GM12878 (cell line): ENCODE results near the gene AP4E1. TPM values are rescaled to one million over a fixed set of nuclear protein-coding genes. Genes with fewer than 3 reads are reported as not detected.

Experiments
- ATAC-seq: fragments of 200-7000 bp; cut with Tn5 transposase; 3 replicates; pipeline ENCODE4 v1.9.1; 2020; ENCODE audit warnings: mild to moderate bottlenecking, moderate library complexity
- BruUV-seq: library from RNA; stranded (reverse); fragments of 400-500 nt; replicated peaks from 2 replicates; lab custom pipeline; 2021; lab: Mats Ljungman, UMichigan
- CTCF ChIA-PET: fragments of 300-600 bp; sonication (Branson Sonifier 250); formaldehyde crosslinking; extraction: SDS; loops from one replicate; lab custom pipeline; 2021; ENCODE audit warnings: inconsistent platforms; lab: Yijun Ruan, JAX
- POLR2A ChIA-PET: fragments of 350-600 bp; formaldehyde crosslinking; extraction: SDS; loops from one replicate; lab custom pipeline; 2021; ENCODE audit warnings: inconsistent platforms; lab: Charles Lee
- RAD21 ChIA-PET: fragments of 300-600 bp; sonication (Branson Sonifier 250); formaldehyde crosslinking; loops from one replicate; lab custom pipeline; 2023; ENCODE audit warnings: antibody characterized with exemption; ENCODE audit not compliant: unreplicated experiment; lab: Charles Lee
- SMC1A ChIA-PET: fragments of 300-600 bp; sonication (Branson Sonifier 250); formaldehyde crosslinking; loops from one replicate; lab custom pipeline; 2023; ENCODE audit not compliant: unreplicated experiment, uncharacterized antibody; lab: Charles Lee
- DNase-seq: peaks from one replicate; pipeline ENCODE4 v3.0.0-alpha.2; 2011; ENCODE audit warnings: low read depth, low spot score
- FAIRE-seq: peaks from 3 replicates; lab custom pipeline; 2011; peaks lifted over from hg19 to GRCh38; lab: Jason Lieb, UNC
- H2AFZ ChIP-seq: 2 replicates; pipeline ENCODE4 v1.6.0; 2011; ENCODE audit warnings: low read depth, low read length, control low read depth; ENCODE audit not compliant: control insufficient read depth
- H3K27ac ChIP-seq: 2 replicates; pipeline ENCODE4 v1.5.1; 2011; ENCODE audit warnings: control low read depth; ENCODE audit not compliant: control insufficient read depth, insufficient read depth
- H3K27me3 ChIP-seq, 2 experiments: replicated peaks in 1 of 2; 2 replicates each; pipeline versions ENCODE4 v1.6.0 to v1.6.1; 2011; ENCODE audit warnings: low read length in 1 of 2; ENCODE audit not compliant: control insufficient read depth in 2 of 2, insufficient read depth in 2 of 2
- H3K36me3 ChIP-seq, 2 experiments: 2 replicates each; pipeline ENCODE4 v1.5.1; 2011; ENCODE audit warnings: low read length in 1 of 2; ENCODE audit not compliant: control insufficient read depth in 2 of 2, insufficient read depth in 2 of 2
- H3K4me1 ChIP-seq: 2 replicates; pipeline ENCODE4 v1.6.1; 2011; ENCODE audit warnings: mild to moderate bottlenecking, low read length, moderate library complexity, mixed read lengths; ENCODE audit not compliant: control insufficient read depth, insufficient read depth
- H3K4me2 ChIP-seq: 2 replicates; pipeline ENCODE4 v1.6.0; 2011; ENCODE audit warnings: control low read depth; ENCODE audit not compliant: control insufficient read depth, insufficient read depth
- H3K4me3 ChIP-seq: fragments of 200-600 bp; sonication (generic); 2 replicates; pipeline ENCODE4 v1.5.1; 2016
- H3K79me2 ChIP-seq: 2 replicates; pipeline ENCODE4 v1.6.0; 2011; ENCODE audit warnings: low read length; ENCODE audit not compliant: control insufficient read depth, insufficient read depth
- H3K9ac ChIP-seq: 2 replicates; pipeline ENCODE4 v1.8.0; 2011; ENCODE audit warnings: low read length, control low read depth, mixed read lengths; ENCODE audit not compliant: control insufficient read depth, insufficient read depth
- H3K9me3 ChIP-seq: replicated peaks from 3 replicates; pipeline ENCODE4 v1.5.1; 2011; ENCODE audit warnings: mild to moderate bottlenecking, low read length; ENCODE audit not compliant: control insufficient read depth, insufficient read depth
- H4K20me1 ChIP-seq: 2 replicates; pipeline ENCODE4 v1.6.0; 2011; ENCODE audit not compliant: control insufficient read depth, insufficient read depth
- CBX5 ChIP-seq: sonication (generic); IDR thresholded peaks from 2 replicates; pipeline ENCODE4 v1.6.1; 2016; ENCODE audit warnings: low read depth, moderate library complexity, mild to moderate bottlenecking, inconsistent platforms
- MTA2 ChIP-seq: fragments of 450-650 bp; IDR thresholded peaks from 2 replicates; pipeline ENCODE4 v1.6.1; 2016; ENCODE audit warnings: low read depth, mild to moderate bottlenecking, moderate library complexity
- STAT1 ChIP-seq: fragments of 450-650 bp; conservative IDR thresholded peaks from 2 replicates; pipeline ENCODE4 v1.6.1; 2014; ENCODE audit warnings: antibody characterized with exemption, mild to moderate bottlenecking
- TBL1XR1 ChIP-seq: IDR thresholded peaks from 2 replicates; pipeline ENCODE4 v1.6.1; 2012; ENCODE audit warnings: low read depth, low read length, improper control_type of control experiment
- YBX1 ChIP-seq: fragments of 450-650 bp; IDR thresholded peaks from 2 replicates; pipeline ENCODE4 v1.6.1; 2016; ENCODE audit warnings: antibody characterized with exemption
- WGBS: methylation state at CpG from one replicate; pipeline ENCODE4 v1.1.6; 2016; ENCODE audit warnings: low lambda C conversion rate; ENCODE audit not compliant: insufficient replicate concordance, insufficient coverage; ENCODE audit errors: missing lambda C conversion rate; 5-methylcytosine and 5-hydroxymethylcytosine counted together
- in situ Hi-C: fragments of 300-500 bp; cut with MboI; formaldehyde crosslinking; loops from 9 replicates; pipeline ENCODE4 v1.14.3; 2018; ENCODE audit warnings: mixed read lengths
- intact Hi-C: fragments of 100-400 bp; cut with micrococcal nuclease; formaldehyde crosslinking; loops from one replicate; pipeline ENCODE4 v1.14.2; 2022; ENCODE audit not compliant: unreplicated experiment
- polyA plus RNA-seq, 11 experiments: library from polyadenylated mRNA; depleted of rRNA in 4 of 11; unstranded in 6 of 11; stranded (reverse) in 5 of 11; fragments of >200 nt; fragmentation: Nextera tagmentation in 4 of 11; fragmentation: Illumina TruSeq in 1 of 11; extraction: Ambion mirVana in 4 of 11; extraction: Trizol in 1 of 11; gene quantifications; 1 replicate in 1 of 11; 2 replicates in 10 of 11; pipeline versions ENCODE4 v1.2.1 to v1.2.3, GENCODE V29; 2011 to 2016; ENCODE audit warnings: inconsistent platforms in 2 of 11, missing spikeins in 2 of 11, low read depth in 1 of 11
- total RNA-seq, 4 experiments: library from RNA; depleted of rRNA in 3 of 4; stranded (reverse); fragments of >200 nt in 3 of 4; fragmentation: Illumina TruSeq in 1 of 4; extraction: Trizol in 1 of 4; gene quantifications; 2 replicates each; pipeline versions ENCODE4 v1.2.1 to v1.2.3, GENCODE V29; 2013 to 2021

AP4E1 gene
- total and polyA plus RNA-seq, 10 of the 15 experiments (the other 5 are each of a cell fraction or from before 2014, with no cell fraction given), result 1.2 to 11.4 (median 6.7) TPM

DNA sequence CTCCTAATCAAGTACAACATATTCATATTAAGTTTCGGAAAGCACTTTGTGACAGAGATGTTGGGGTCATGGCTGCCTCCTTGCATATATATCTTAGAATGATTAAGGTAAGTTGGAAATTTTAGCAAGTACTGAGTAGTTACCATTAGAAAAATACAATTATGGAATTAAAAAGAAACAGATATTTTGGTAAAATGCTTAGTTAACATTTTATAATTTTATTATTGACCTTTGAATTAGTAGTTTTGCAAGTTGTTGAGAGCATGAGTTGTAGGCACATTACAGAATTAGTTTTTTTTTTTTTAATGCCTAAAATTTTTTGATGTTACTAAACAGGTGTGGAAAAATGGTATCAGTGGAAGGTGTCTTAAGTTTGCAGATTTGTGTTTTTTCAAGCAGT, 20.6 kb downstream of the AP4E1 start:
- Histone ChIP-seq H4K20me1 (no peaks in the 10 kb centered on the region), H3K79me2 (no peaks in the 10 kb centered on the region), H3K27ac (no peak overlapping the region), H3K4me1 (no peaks in the 10 kb centered on the region), H3K27me3 (no peaks in the 10 kb centered on the region), H3K9me3 (no peaks in the 10 kb centered on the region), H3K4me3 (no peak overlapping the region), H3K36me3 (peaks cover 0 to 12% of the 10 kb centered on the region in 2 experiments; a peak in 3 of 4 replicates)
- RAD21 ChIA-PET, result no interaction called here
- ATAC-seq (no peak), FAIRE-seq (no peak), DNase-seq (no peak)
- BruUV-seq, result no TSS peak
- POLR2A ChIA-PET, result interaction anchor here (0.7 kb wide), 2 partner anchors 270 to 910 kb away, joined by 3 to 5 read pairs; no protein-coding TSS in a partner anchor
- CTCF ChIA-PET, result no interaction called here
- in situ Hi-C loops, result no loop called here
- SMC1A ChIA-PET, result no interaction called here
- intact Hi-C loops, result no loop called here
- 94% methylated on average over 1 of the region's 1 CpG for WGBS
- TF ChIP-seq STAT1, result no peak
- TF ChIP-seq, all 136 proteins: peak for 0
- no peak overlapping the region for H3K4me2 ChIP-seq
- H3K9ac ChIP-seq, result no peak overlapping the region
- no peak overlapping the region for H2AFZ ChIP-seq

DNA sequence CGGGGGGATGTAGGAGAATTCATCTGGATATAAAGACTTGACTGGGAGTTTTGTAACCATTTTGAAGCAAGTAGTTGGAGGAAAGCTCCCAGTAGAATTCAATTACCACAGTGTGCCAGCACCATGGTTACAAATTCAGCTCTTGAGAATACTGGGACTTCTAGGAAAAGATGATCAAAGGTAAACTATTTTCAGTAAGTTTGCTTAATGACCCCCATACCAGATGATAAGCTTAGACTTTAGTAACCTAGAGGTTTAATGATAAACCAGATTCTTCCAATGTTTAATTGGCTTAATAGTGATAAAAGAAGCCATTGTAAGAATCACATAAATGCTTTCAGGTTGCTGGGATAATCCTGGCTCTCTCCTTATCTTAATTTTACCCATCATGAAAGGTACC, 22.3 kb downstream of the AP4E1 start:
- no peaks in the 10 kb centered on the region for H3K4me1 ChIP-seq
- DNase-seq (no peak), ATAC-seq (no peak), FAIRE-seq (no peak)
- no peaks in the 10 kb centered on the region for H3K9me3 ChIP-seq
- POLR2A ChIA-PET, result interaction anchor here (0.6 kb wide), 1 partner anchor 459 kb away, joined by 3 read pairs; no protein-coding TSS in a partner anchor
- RAD21 ChIA-PET, result no interaction called here
- H3K4me3 ChIP-seq, result no peak overlapping the region
- no peak overlapping the region for H3K9ac ChIP-seq
- no peaks in the 10 kb centered on the region for H4K20me1 ChIP-seq
- peaks cover 0 to 7% of the 10 kb centered on the region in 2 experiments; a peak in 3 of 4 replicates for H3K36me3 ChIP-seq
- H2AFZ ChIP-seq, result no peak overlapping the region
- H3K27me3 ChIP-seq, result no peaks in the 10 kb centered on the region
- SMC1A ChIA-PET, result no interaction called here
- CTCF ChIA-PET, result no interaction called here
- no peak overlapping the region for H3K4me2 ChIP-seq
- no peaks in the 10 kb centered on the region for H3K79me2 ChIP-seq
- 100% methylated on average over 1 of the region's 1 CpG for WGBS
- no peak overlapping the region for H3K27ac ChIP-seq
- intact Hi-C loops, result no loop called here
- in situ Hi-C loops, result no loop called here
- BruUV-seq, result no TSS peak
- TF ChIP-seq MTA2 (no peak), TBL1XR1 (no peak), YBX1 (no peak), CBX5 (no peak)
